Stimulated activated naive B cell treated with anti-CD40 and anti-IgM and Interleukin-4, amounts not matched to agents 10 μg/mL and 1 μg/mL and 100 μg/mL, for 72 hours (primary cell): ENCODE results near the gene ASTN2.

Source experiments
- ATAC-seq, 2 donors: fragments of 150-1000 bp; cut with Tn5 transposase; replicated peaks; 2 replicates each; pipeline ENCODE4 v1.10.0; 2021; ENCODE audit warnings: moderate library complexity in 1 of 2
- DNase-seq: peaks from one replicate; pipeline ENCODE4 v3.0.0; 2021
- H3K27ac Mint-ChIP-seq: one replicate; pipeline ENCODE4 v1.8.0; 2022; ENCODE audit warnings: mild to moderate bottlenecking, mixed read lengths
- H3K27me3 Mint-ChIP-seq, 2 donors: one replicate each; pipeline ENCODE4 v1.8.0; 2022; ENCODE audit warnings: mixed read lengths in 2 of 2
- H3K36me3 Mint-ChIP-seq, 2 donors: one replicate each; pipeline ENCODE4 v1.8.0; 2022; ENCODE audit warnings: mixed read lengths in 2 of 2, mild to moderate bottlenecking in 1 of 2
- H3K4me1 Mint-ChIP-seq, 2 donors: one replicate each; pipeline ENCODE4 v1.8.0; 2022; ENCODE audit warnings: mixed read lengths in 2 of 2, mild to moderate bottlenecking in 1 of 2
- H3K4me3 Mint-ChIP-seq, 2 donors: one replicate each; pipeline ENCODE4 v1.8.0; 2022; ENCODE audit warnings: mild to moderate bottlenecking in 2 of 2, mixed read lengths in 2 of 2, moderate library complexity in 1 of 2
- H3K9me3 Mint-ChIP-seq, 2 donors: one replicate each; pipeline ENCODE4 v1.8.0; 2022; ENCODE audit warnings: mixed read lengths in 2 of 2, mild to moderate bottlenecking in 1 of 2

The ASTN2 gene

GRCh38 chr9:117014061-117014460 lies 400.8 kb downstream of the ASTN2 start:
- Mint-ChIP-seq H3K9me3 (peaks cover 0 to 4% of the 10 kb centered on the region in 2 donors), H3K27ac (no peak overlapping the region), H3K4me1 (no peaks in the 10 kb centered on the region), H3K36me3 (no peaks in the 10 kb centered on the region), H3K27me3 (peaks cover 0 to 7% of the 10 kb centered on the region in 2 donors), H3K4me3 (no peak overlapping the region)
- DNase-seq (no peak), ATAC-seq (no peak)

GRCh38 chr9:117013440-117013995 lies 401.3 kb downstream of the ASTN2 start:
- Mint-ChIP-seq H3K4me3 (no peak overlapping the region), H3K27ac (no peak overlapping the region), H3K36me3 (no peaks in the 10 kb centered on the region), H3K4me1 (no peaks in the 10 kb centered on the region), H3K27me3 (peaks cover 0 to 7% of the 10 kb centered on the region in 2 donors), H3K9me3 (peaks cover 0 to 4% of the 10 kb centered on the region in 2 donors)
- no peak for DNase-seq
- no peak for ATAC-seq

- Mint-ChIP-seq H3K4me3 (no peak overlapping the region), H3K4me1 (no peaks in the 10 kb centered on the region), H3K9me3 (peaks cover 0 to 9% of the 10 kb centered on the region in 2 donors), H3K27ac (no peak overlapping the region), H3K36me3 (no peaks in the 10 kb centered on the region), H3K27me3 (no peaks in the 10 kb centered on the region)
- ATAC-seq (no peak), DNase-seq (no peak)
Measured at GRCh38 chr9:117010061-117010460, 404.8 kb downstream of the ASTN2 start.

- H3K9me3 Mint-ChIP-seq, result peaks cover 0 to 5% of the 10 kb centered on the region in 2 donors
- no peak overlapping the region for H3K27ac Mint-ChIP-seq
- no peaks in the 10 kb centered on the region for H3K27me3 Mint-ChIP-seq
- no peak overlapping the region for H3K4me3 Mint-ChIP-seq
- ATAC-seq, result no peak
- H3K36me3 Mint-ChIP-seq, result no peaks in the 10 kb centered on the region
- no peak for DNase-seq
- H3K4me1 Mint-ChIP-seq, result no peaks in the 10 kb centered on the region
Measured at GRCh38 chr9:117008876-117009275, 406.0 kb downstream of the ASTN2 start.

- DNase-seq, result no peak
- ATAC-seq, result no peak
- H3K9me3 Mint-ChIP-seq, result peaks cover 0 to 5% of the 10 kb centered on the region in 2 donors
- H3K4me3 Mint-ChIP-seq, result no peak overlapping the region
- H3K27me3 Mint-ChIP-seq, result no peaks in the 10 kb centered on the region
- H3K36me3 Mint-ChIP-seq, result no peaks in the 10 kb centered on the region
- H3K4me1 Mint-ChIP-seq, result no peaks in the 10 kb centered on the region
- H3K27ac Mint-ChIP-seq, result no peak overlapping the region
Measured at GRCh38 chr9:117008461-117008860, 406.4 kb downstream of the ASTN2 start.

GRCh38 chr9:117002686-117003085 lies 412.2 kb downstream of the ASTN2 start:
- Mint-ChIP-seq H3K27ac (no peak overlapping the region), H3K27me3 (no peaks in the 10 kb centered on the region), H3K36me3 (no peaks in the 10 kb centered on the region), H3K9me3 (peaks cover 0 to 5% of the 10 kb centered on the region in 2 donors), H3K4me1 (no peaks in the 10 kb centered on the region), H3K4me3 (no peak overlapping the region)
- no peak for DNase-seq
- no peak for ATAC-seq

GRCh38 chr9:117000834-117001233 lies 414.0 kb downstream of the ASTN2 start:
- no peaks in the 10 kb centered on the region for H3K27me3 Mint-ChIP-seq
- DNase-seq, result no peak
- no peak overlapping the region for H3K27ac Mint-ChIP-seq
- no peaks in the 10 kb centered on the region for H3K36me3 Mint-ChIP-seq
- H3K4me3 Mint-ChIP-seq, result no peak overlapping the region
- H3K4me1 Mint-ChIP-seq, result no peaks in the 10 kb centered on the region
- no peak for ATAC-seq
- peaks cover 0 to 8% of the 10 kb centered on the region in 2 donors for H3K9me3 Mint-ChIP-seq

- Mint-ChIP-seq H3K27ac (no peak overlapping the region), H3K36me3 (no peaks in the 10 kb centered on the region), H3K9me3 (peaks cover 0 to 5% of the 10 kb centered on the region in 2 donors), H3K4me3 (no peak overlapping the region), H3K27me3 (no peaks in the 10 kb centered on the region), H3K4me1 (no peaks in the 10 kb centered on the region)
- no peak for ATAC-seq
- no peak for DNase-seq
Measured at GRCh38 chr9:117000196-117000723, 414.6 kb downstream of the ASTN2 start.

- Mint-ChIP-seq H3K36me3 (no peaks in the 10 kb centered on the region), H3K4me3 (no peak overlapping the region), H3K9me3 (peaks cover 0 to 5% of the 10 kb centered on the region in 2 donors), H3K27ac (no peak overlapping the region), H3K4me1 (no peaks in the 10 kb centered on the region), H3K27me3 (no peaks in the 10 kb centered on the region)
- DNase-seq, result no peak
- no peak for ATAC-seq
Measured at GRCh38 chr9:116998305-116998704, 416.6 kb downstream of the ASTN2 start.

GRCh38 chr9:116992865-116993264 lies 422.0 kb downstream of the ASTN2 start:
- no peak overlapping the region for H3K27ac Mint-ChIP-seq
- no peaks in the 10 kb centered on the region for H3K27me3 Mint-ChIP-seq
- H3K4me1 Mint-ChIP-seq, result no peaks in the 10 kb centered on the region
- no peaks in the 10 kb centered on the region for H3K36me3 Mint-ChIP-seq
- DNase-seq (no peak), ATAC-seq (no peak)
- no peak overlapping the region for H3K4me3 Mint-ChIP-seq
- H3K9me3 Mint-ChIP-seq, result peaks cover 3 to 7% of the 10 kb centered on the region in 2 donors

- Mint-ChIP-seq H3K9me3 (peaks cover 3 to 4% of the 10 kb centered on the region in 2 donors), H3K36me3 (no peaks in the 10 kb centered on the region), H3K4me3 (no peak overlapping the region), H3K27me3 (no peaks in the 10 kb centered on the region), H3K27ac (no peak overlapping the region), H3K4me1 (no peaks in the 10 kb centered on the region)
- ATAC-seq (no peak), DNase-seq (no peak)
Measured at GRCh38 chr9:116991051-116991450, 423.8 kb downstream of the ASTN2 start.

GRCh38 chr9:116990592-116990991 lies 424.3 kb downstream of the ASTN2 start:
- Mint-ChIP-seq H3K27me3 (no peaks in the 10 kb centered on the region), H3K27ac (no peak overlapping the region), H3K36me3 (no peaks in the 10 kb centered on the region), H3K4me1 (no peaks in the 10 kb centered on the region), H3K9me3 (peaks cover 3 to 4% of the 10 kb centered on the region in 2 donors), H3K4me3 (no peak overlapping the region)
- no peak for ATAC-seq
- DNase-seq, result no peak

GRCh38 chr9:116987721-116988485 lies 427.0 kb downstream of the ASTN2 start:
- H3K4me1 Mint-ChIP-seq, result no peaks in the 10 kb centered on the region
- no peak for ATAC-seq
- no peaks in the 10 kb centered on the region for H3K36me3 Mint-ChIP-seq
- no peak overlapping the region for H3K4me3 Mint-ChIP-seq
- H3K27ac Mint-ChIP-seq, result no peak overlapping the region
- H3K9me3 Mint-ChIP-seq, result peaks cover 3% of the 10 kb centered on the region in 2 donors
- H3K27me3 Mint-ChIP-seq, result no peaks in the 10 kb centered on the region
- DNase-seq, result no peak

GRCh38 chr9:116986015-116986414 lies 428.8 kb downstream of the ASTN2 start:
- Mint-ChIP-seq H3K27me3 (no peaks in the 10 kb centered on the region), H3K4me1 (no peaks in the 10 kb centered on the region), H3K9me3 (peaks cover 3% of the 10 kb centered on the region in 2 donors), H3K4me3 (no peak overlapping the region), H3K36me3 (no peaks in the 10 kb centered on the region), H3K27ac (no peak overlapping the region)
- ATAC-seq (no peak), DNase-seq (no peak)

- DNase-seq, result no peak
- Mint-ChIP-seq H3K27ac (no peak overlapping the region), H3K4me1 (no peaks in the 10 kb centered on the region), H3K36me3 (no peaks in the 10 kb centered on the region), H3K9me3 (peaks cover 2 to 3% of the 10 kb centered on the region in 2 donors), H3K27me3 (no peaks in the 10 kb centered on the region), H3K4me3 (no peak overlapping the region)
- no peak for ATAC-seq
Measured at GRCh38 chr9:116985596-116985995, 429.3 kb downstream of the ASTN2 start.
